Measurements from ENCODE around the gene SELENBP1.

The SELENBP1 gene

GRCh38 chr1:151347523-151348246, 24.8 kb downstream of the SELENBP1 start:
- no peak overlapping the region for H3K9ac ChIP-seq (ENCODE audit: low read length)
- H3K27me3 ChIP-seq (ENCODE audit: control insufficient read depth, insufficient read depth, low read length): no peaks in the 10 kb centered on the region
- peak overlapping the region; percentile 49 for H3K27ac ChIP-seq (ENCODE audit: low read depth, low read length)
- H3K4me1 ChIP-seq (ENCODE audit: control insufficient read depth, insufficient read depth, low read length): peaks cover 11% of the 10 kb centered on the region
- H3K4me3 ChIP-seq (ENCODE audit: low read length): peak overlapping the region; percentile 85
- peaks cover 13% of the 10 kb centered on the region for H3K36me3 ChIP-seq (ENCODE audit: control insufficient read depth, insufficient read depth, low read length)

- Histone ChIP-seq H3K9ac (ENCODE audit: low read length) (peak within 1 kb of the TSS; percentile 63), H3K36me3 (ENCODE audit: control insufficient read depth, insufficient read depth, low read length) (peaks cover 13% of the 10 kb centered on the region), H3K4me1 (ENCODE audit: control insufficient read depth, insufficient read depth, low read length) (peaks cover 11% of the 10 kb centered on the region), H3K27ac (ENCODE audit: low read depth, low read length) (peak within 1 kb of the TSS; percentile 89), H3K4me3 (ENCODE audit: low read length) (peak within 1 kb of the TSS; percentile 85), H3K27me3 (ENCODE audit: control insufficient read depth, insufficient read depth, low read length) (no peaks in the 10 kb centered on the region)
Measured at GRCh38 chr1:151346769-151347522, 25.6 kb downstream of the SELENBP1 start, which contains the start of gene RFX5. Gene RFX5 (minus strand): TSS chr1:151347252. CDS start chr1:151346320, 932 bp downstream.

- Histone ChIP-seq H3K27ac (ENCODE audit: low read depth, low read length) (peak overlapping the region; percentile 89), H3K9ac (ENCODE audit: low read length) (peak overlapping the region; percentile 63), H3K27me3 (ENCODE audit: control insufficient read depth, insufficient read depth, low read length) (no peaks in the 10 kb centered on the region)
Measured at GRCh38 chr1:151346082-151346768, 26.3 kb downstream of the SELENBP1 start.

GRCh38 chr1:151344291-151344690, 28.2 kb downstream of the SELENBP1 start:
- no peaks in the 10 kb centered on the region for H3K27me3 ChIP-seq (ENCODE audit: control insufficient read depth, insufficient read depth, low read length)
- H3K4me1 ChIP-seq (ENCODE audit: control insufficient read depth, insufficient read depth, low read length): peaks cover 11% of the 10 kb centered on the region
- H3K4me3 ChIP-seq (ENCODE audit: low read length): no peak overlapping the region
- peaks cover 13% of the 10 kb centered on the region for H3K36me3 ChIP-seq (ENCODE audit: control insufficient read depth, insufficient read depth, low read length)
- H3K27ac ChIP-seq (ENCODE audit: low read depth, low read length): no peak overlapping the region
- H3K9ac ChIP-seq (ENCODE audit: low read length): no peak overlapping the region

More at GRCh38 chr1:151346082-151346768, 26.3 kb downstream of the SELENBP1 start:
- H3K4me1 ChIP-seq (ENCODE audit: control insufficient read depth, insufficient read depth, low read length): peaks cover 11% of the 10 kb centered on the region
- H3K4me3 ChIP-seq (ENCODE audit: low read length): peak overlapping the region; percentile 85
- H3K36me3 ChIP-seq (ENCODE audit: control insufficient read depth, insufficient read depth, low read length): peaks cover 13% of the 10 kb centered on the region

- Histone ChIP-seq H3K4me3 (ENCODE audit: low read length) (no peak overlapping the region), H3K27ac (ENCODE audit: low read depth, low read length) (no peak overlapping the region), H3K27me3 (ENCODE audit: control insufficient read depth, insufficient read depth, low read length) (no peaks in the 10 kb centered on the region), H3K4me1 (ENCODE audit: control insufficient read depth, insufficient read depth, low read length) (peaks cover 11% of the 10 kb centered on the region), H3K36me3 (ENCODE audit: control insufficient read depth, insufficient read depth, low read length) (peaks cover 13% of the 10 kb centered on the region), H3K9ac (ENCODE audit: low read length) (no peak overlapping the region)
Measured at GRCh38 chr1:151343587-151343986, 28.9 kb downstream of the SELENBP1 start.

- H3K27ac ChIP-seq (ENCODE audit: low read depth, low read length): no peak overlapping the region
- no peak overlapping the region for H3K9ac ChIP-seq (ENCODE audit: low read length)
- peaks cover 13% of the 10 kb centered on the region for H3K36me3 ChIP-seq (ENCODE audit: control insufficient read depth, insufficient read depth, low read length)
- no peaks in the 10 kb centered on the region for H3K27me3 ChIP-seq (ENCODE audit: control insufficient read depth, insufficient read depth, low read length)
- no peak overlapping the region for H3K4me3 ChIP-seq (ENCODE audit: low read length)
- H3K4me1 ChIP-seq (ENCODE audit: control insufficient read depth, insufficient read depth, low read length): peaks cover 8% of the 10 kb centered on the region
Measured at GRCh38 chr1:151342569-151342968, 29.9 kb downstream of the SELENBP1 start.

GRCh38 chr1:151342021-151342420, 30.5 kb downstream of the SELENBP1 start:
- H3K27ac ChIP-seq (ENCODE audit: low read depth, low read length): no peak overlapping the region
- no peak overlapping the region for H3K9ac ChIP-seq (ENCODE audit: low read length)
- H3K4me1 ChIP-seq (ENCODE audit: control insufficient read depth, insufficient read depth, low read length): peaks cover 6% of the 10 kb centered on the region
- peaks cover 13% of the 10 kb centered on the region for H3K36me3 ChIP-seq (ENCODE audit: control insufficient read depth, insufficient read depth, low read length)
- no peak overlapping the region for H3K4me3 ChIP-seq (ENCODE audit: low read length)
- no peaks in the 10 kb centered on the region for H3K27me3 ChIP-seq (ENCODE audit: control insufficient read depth, insufficient read depth, low read length)

GRCh38 chr1:151340870-151341754, 31.4 kb downstream of the SELENBP1 start:
- no peak overlapping the region for H3K9ac ChIP-seq (ENCODE audit: low read length)
- peaks cover 3% of the 10 kb centered on the region for H3K4me1 ChIP-seq (ENCODE audit: control insufficient read depth, insufficient read depth, low read length)
- peak overlapping the region; percentile 58 for H3K27ac ChIP-seq (ENCODE audit: low read depth, low read length)
- peaks cover 13% of the 10 kb centered on the region for H3K36me3 ChIP-seq (ENCODE audit: control insufficient read depth, insufficient read depth, low read length)
- H3K4me3 ChIP-seq (ENCODE audit: low read length): no peak overlapping the region
- no peaks in the 10 kb centered on the region for H3K27me3 ChIP-seq (ENCODE audit: control insufficient read depth, insufficient read depth, low read length)

- Histone ChIP-seq H3K36me3 (ENCODE audit: control insufficient read depth, insufficient read depth, low read length) (no peaks in the 10 kb centered on the region), H3K9ac (ENCODE audit: low read length) (no peak overlapping the region), H3K4me3 (ENCODE audit: low read length) (no peak overlapping the region), H3K27me3 (ENCODE audit: control insufficient read depth, insufficient read depth, low read length) (no peaks in the 10 kb centered on the region), H3K4me1 (ENCODE audit: control insufficient read depth, insufficient read depth, low read length) (no peaks in the 10 kb centered on the region), H3K27ac (ENCODE audit: low read depth, low read length) (no peak overlapping the region)
Measured at GRCh38 chr1:151336556-151336955, 35.9 kb downstream of the SELENBP1 start.

GRCh38 chr1:151334822-151335221, 37.7 kb downstream of the SELENBP1 start:
- no peaks in the 10 kb centered on the region for H3K27me3 ChIP-seq (ENCODE audit: control insufficient read depth, insufficient read depth, low read length)
- H3K27ac ChIP-seq (ENCODE audit: low read depth, low read length): no peak overlapping the region
- H3K9ac ChIP-seq (ENCODE audit: low read length): no peak overlapping the region
- no peak overlapping the region for H3K4me3 ChIP-seq (ENCODE audit: low read length)
- H3K4me1 ChIP-seq (ENCODE audit: control insufficient read depth, insufficient read depth, low read length): no peaks in the 10 kb centered on the region
- H3K36me3 ChIP-seq (ENCODE audit: control insufficient read depth, insufficient read depth, low read length): no peaks in the 10 kb centered on the region

- Histone ChIP-seq H3K9ac (ENCODE audit: low read length) (peak overlapping the region; percentile 43), H3K27me3 (ENCODE audit: control insufficient read depth, insufficient read depth, low read length) (no peaks in the 10 kb centered on the region), H3K27ac (ENCODE audit: low read depth, low read length) (peak overlapping the region; percentile 79), H3K36me3 (ENCODE audit: control insufficient read depth, insufficient read depth, low read length) (peaks cover 3% of the 10 kb centered on the region), H3K4me1 (ENCODE audit: control insufficient read depth, insufficient read depth, low read length) (peaks cover 12% of the 10 kb centered on the region), H3K4me3 (ENCODE audit: low read length) (peak overlapping the region; percentile 88)
Measured at GRCh38 chr1:151327903-151328674, 44.4 kb downstream of the SELENBP1 start.
